NCI-H2196 treated with DMSO at 0.1 percent for 48 hours (cell line): ENCODE data around the gene RAET1G.
"Not testable (repeated sequence)": the region's sequence is repeated elsewhere in the genome, so short reads cannot be mapped to it uniquely, and the experiment has no call there.

ENCODE experiments used
- DNase-seq: peaks from one replicate; lab custom pipeline; 2025; ENCODE audit not compliant: unreplicated experiment; lab: John Stamatoyannopoulos, UW

The RAET1G gene

GRCh38 chr6:149922642-149923326 is at the start of gene RAET1G:
Gene RAET1G, minus strand, starts transcription at chr6:149923121. Its CDS starts 111 bp downstream, at chr6:149923010.
- DNase-seq = peak; percentile 45

GRCh38 chr6:149969635-149970034 is 46.7 kb upstream of the RAET1G start:
- no peak for DNase-seq

- not testable (repeated sequence) for DNase-seq
These were observed 46.0 kb upstream of the RAET1G start for GRCh38 chr6:149968909-149969308.

- not testable (repeated sequence) for DNase-seq
These were observed 45.1 kb upstream of the RAET1G start for GRCh38 chr6:149967999-149968398.

GRCh38 chr6:149967591-149967990 is 44.7 kb upstream of the RAET1G start:
- DNase-seq = no peak

GRCh38 chr6:149966319-149966718 is 43.4 kb upstream of the RAET1G start:
- not testable (repeated sequence) for DNase-seq

GRCh38 chr6:149965194-149966020 is 42.5 kb upstream of the RAET1G start:
- no peak for DNase-seq

- no peak for DNase-seq
These were observed 41.6 kb upstream of the RAET1G start for GRCh38 chr6:149964308-149965193.

- peak; percentile 65 for DNase-seq
These were observed 40.8 kb upstream of the RAET1G start, which contains the start of gene ULBP1 for GRCh38 chr6:149963462-149964307. Gene ULBP1, plus strand, starts transcription at chr6:149963943. Its CDS starts 107 bp downstream, at chr6:149964050.

GRCh38 chr6:149963212-149963461 is 40.2 kb upstream of the RAET1G start:
- no peak for DNase-seq

GRCh38 chr6:149962461-149963211 is 39.7 kb upstream of the RAET1G start:
- DNase-seq = no peak

- no peak for DNase-seq
These were observed 39.0 kb upstream of the RAET1G start for GRCh38 chr6:149961728-149962425.

GRCh38 chr6:149960488-149960887 is 37.6 kb upstream of the RAET1G start:
- DNase-seq = no peak

- not testable (repeated sequence) for DNase-seq
These were observed 36.9 kb upstream of the RAET1G start for GRCh38 chr6:149959806-149960205.

- DNase-seq = not testable (repeated sequence)
These were observed 35.2 kb upstream of the RAET1G start for GRCh38 chr6:149958124-149958523.

GRCh38 chr6:149955654-149956317 is 32.9 kb upstream of the RAET1G start:
- DNase-seq = not testable (repeated sequence)

GRCh38 chr6:149954984-149955653 is 32.2 kb upstream of the RAET1G start:
- not testable (repeated sequence) for DNase-seq
